GM19328 (cell line): ENCODE results near the gene JHY.

ENCODE experiments used
- ATAC-seq: cut with Tn5 transposase; IDR thresholded peaks from one replicate; pipeline ENCODE4 v1.9.1; 2021; ENCODE audit warnings: mild to moderate bottlenecking, moderate library complexity; ENCODE audit not compliant: unreplicated experiment

JHY gene

GRCh38 chr11:122937983-122938382 is 55.4 kb downstream of the JHY start:
- no peak for ATAC-seq

- no peak for ATAC-seq
Observed at GRCh38 chr11:122938557-122938956, 56.0 kb downstream of the JHY start.

- no peak for ATAC-seq
Observed at GRCh38 chr11:122951211-122951610, 68.7 kb downstream of the JHY start.

GRCh38 chr11:122954455-122954854 is 71.9 kb downstream of the JHY start:
- ATAC-seq = no peak

GRCh38 chr11:122963961-122964360 is 81.4 kb downstream of the JHY start:
- no peak for ATAC-seq

- ATAC-seq = no peak
Observed at GRCh38 chr11:122976061-122976733, 93.6 kb downstream of the JHY start.

- no peak for ATAC-seq
Observed at GRCh38 chr11:122976734-122977469, 94.3 kb downstream of the JHY start.

GRCh38 chr11:122977470-122978298 is 95.1 kb downstream of the JHY start:
- no peak for ATAC-seq

GRCh38 chr11:122978299-122978620 is 95.7 kb downstream of the JHY start:
- no peak for ATAC-seq

GRCh38 chr11:122979103-122979814 is 96.7 kb downstream of the JHY start:
- no peak for ATAC-seq

- no peak for ATAC-seq
Observed at GRCh38 chr11:122979815-122980595, 97.4 kb downstream of the JHY start.

- no peak for ATAC-seq
Observed at GRCh38 chr11:122981388-122982264, 99.1 kb downstream of the JHY start, which contains the start of gene BSX. Gene BSX, minus strand, starts transcription at chr11:122981834. Its CDS starts 163 bp downstream, at chr11:122981671.

- ATAC-seq = no peak
Observed at GRCh38 chr11:122983438-122984185, 101.1 kb downstream of the JHY start.

- ATAC-seq = no peak
Observed at GRCh38 chr11:122984186-122985011, 101.8 kb downstream of the JHY start.

GRCh38 chr11:122995526-122995925 is 113.0 kb downstream of the JHY start:
- ATAC-seq = no peak

GRCh38 chr11:122998727-122999366 is 116.3 kb downstream of the JHY start:
- no peak for ATAC-seq

- ATAC-seq = no peak
Observed at GRCh38 chr11:123000721-123001120, 118.2 kb downstream of the JHY start.
